Stimulated activated CD8-positive, alpha-beta memory T cell treated with anti-CD3 and anti-CD28 coated beads, Interleukin-2, amount 100 ng/mL, for 48 hours (primary cell): ENCODE data around the gene SMIM17.
A peak's percentile ranks its signal among the peaks of the same experiment; 100 is the strongest.

ENCODE experiments used
- DNase-seq, 2 donors: peaks; one replicate each; pipeline ENCODE4 v3.0.0-alpha.2; 2020; ENCODE audit warnings: low read depth in 2 of 2

SMIM17 gene

DNA sequence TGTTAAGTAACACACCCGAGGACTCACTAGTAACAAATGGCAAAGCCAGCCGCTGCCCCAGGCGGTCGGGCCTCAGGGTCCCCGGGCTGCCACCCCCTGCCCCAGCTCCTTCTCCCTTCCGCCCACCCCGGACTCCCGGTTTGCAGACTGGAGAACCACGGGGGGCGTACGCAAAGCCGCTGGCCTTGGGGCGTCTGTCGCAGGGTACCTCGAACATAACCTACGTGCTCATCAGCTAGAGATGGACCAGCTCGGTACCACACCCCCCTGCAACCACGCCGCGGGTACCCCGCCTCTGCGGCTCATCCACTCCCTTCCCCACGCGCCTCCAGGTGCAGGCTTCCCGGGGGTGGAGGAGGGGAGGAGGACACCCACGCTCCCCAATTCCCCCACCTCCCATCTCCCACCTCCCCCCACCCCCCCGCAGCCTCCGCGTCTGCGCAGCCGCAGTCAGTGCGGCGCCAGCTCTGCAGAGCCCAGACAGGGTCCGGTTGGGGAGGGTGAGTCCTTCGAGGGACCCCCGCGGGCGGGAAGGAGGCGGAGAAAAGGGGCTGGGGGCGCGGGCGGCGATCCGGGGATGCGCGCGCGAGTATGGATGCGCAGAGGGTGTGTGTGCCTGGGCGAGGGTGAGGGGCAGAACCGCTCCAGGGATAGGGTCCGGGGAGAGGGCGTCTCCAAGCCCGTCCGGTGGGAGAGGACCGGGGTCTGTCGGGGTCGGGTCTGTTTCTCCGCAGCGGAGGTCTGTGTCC is at the start of gene SMIM17:
SMIM17 (plus strand) TSS at position 449 of the 749 bp plus-strand sequence. CDS start 2,509 bp downstream, outside the sequence.
- DNase-seq, result no peak

GRCh38 chr19:56594446-56594782 is 48.5 kb upstream of the SMIM17 start:
- no peak for DNase-seq

DNA sequence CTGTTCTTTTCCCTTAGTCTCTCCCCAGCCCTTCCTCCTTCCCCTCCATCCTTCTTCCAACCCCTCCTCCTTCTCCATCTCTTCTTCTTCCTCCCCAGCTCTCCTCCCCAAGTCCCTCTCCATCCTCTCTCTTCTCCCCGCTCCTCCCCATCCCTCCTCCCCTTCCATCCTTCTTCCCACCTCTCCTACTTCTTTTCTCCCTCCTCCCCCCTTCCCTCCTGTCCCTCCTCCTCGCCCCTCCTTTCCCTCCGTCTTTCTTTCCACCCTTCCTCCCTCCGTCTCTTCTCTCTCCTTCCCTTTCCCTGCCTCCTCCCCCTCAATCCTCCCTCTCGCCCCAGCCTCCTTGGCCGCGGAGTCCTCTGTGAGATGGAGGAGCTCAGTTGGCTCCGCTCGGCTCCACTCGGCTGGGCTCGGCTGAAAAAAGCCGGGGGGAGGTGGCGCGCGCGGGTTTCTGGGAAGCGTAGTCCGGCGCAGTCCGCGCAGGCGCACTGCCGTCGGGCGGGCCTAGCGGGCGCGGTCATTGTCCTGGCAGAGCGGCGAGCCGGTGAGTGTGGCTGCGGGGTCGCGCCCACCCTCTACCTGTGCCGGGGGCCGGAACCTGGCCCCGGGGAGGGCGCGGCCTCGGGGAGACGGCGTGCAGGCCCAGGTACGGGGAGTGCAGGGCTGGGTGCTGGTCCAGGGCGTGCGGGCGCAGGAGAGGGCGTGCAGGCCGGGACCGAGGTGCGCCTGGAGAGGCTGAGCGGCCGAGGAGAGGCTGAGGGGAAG is 48.0 kb upstream of the SMIM17 start, which contains the start of gene ZNF71:
ZNF71 (plus strand) TSS at position 520 of the 765 bp plus-strand sequence. CDS start 6,257 bp downstream, outside the sequence.
- peak; percentile 80 to 90 for DNase-seq

DNA sequence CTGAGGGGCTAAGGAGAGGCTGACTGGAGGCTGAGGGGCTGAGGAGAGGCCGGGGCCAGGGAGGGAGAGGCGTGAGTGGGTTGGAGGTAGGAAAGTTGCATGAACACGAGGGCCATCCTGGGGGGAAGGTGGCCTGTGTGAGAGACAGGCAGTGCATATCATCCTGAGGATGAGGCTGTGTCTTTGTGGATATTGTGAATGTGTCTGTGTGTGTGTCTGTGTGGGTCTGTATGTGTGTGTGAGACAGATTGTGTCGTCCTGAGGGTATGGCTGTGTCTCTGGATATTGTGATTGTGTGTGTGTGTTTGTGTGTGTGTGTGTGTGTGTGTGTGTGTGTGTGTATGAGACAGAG is 47.4 kb upstream of the SMIM17 start:
- peak in 1 of 2 donors; percentile 6 for DNase-seq

- no peak for DNase-seq
These were observed 46.3 kb upstream of the SMIM17 start for GRCh38 chr19:56596676-56597075.

GRCh38 chr19:56597696-56598095 is 45.3 kb upstream of the SMIM17 start:
- no peak for DNase-seq

GRCh38 chr19:56601375-56601774 is 41.6 kb upstream of the SMIM17 start:
- no peak for DNase-seq

- DNase-seq, result no peak
These were observed 39.1 kb upstream of the SMIM17 start for GRCh38 chr19:56603829-56604228.

DNA sequence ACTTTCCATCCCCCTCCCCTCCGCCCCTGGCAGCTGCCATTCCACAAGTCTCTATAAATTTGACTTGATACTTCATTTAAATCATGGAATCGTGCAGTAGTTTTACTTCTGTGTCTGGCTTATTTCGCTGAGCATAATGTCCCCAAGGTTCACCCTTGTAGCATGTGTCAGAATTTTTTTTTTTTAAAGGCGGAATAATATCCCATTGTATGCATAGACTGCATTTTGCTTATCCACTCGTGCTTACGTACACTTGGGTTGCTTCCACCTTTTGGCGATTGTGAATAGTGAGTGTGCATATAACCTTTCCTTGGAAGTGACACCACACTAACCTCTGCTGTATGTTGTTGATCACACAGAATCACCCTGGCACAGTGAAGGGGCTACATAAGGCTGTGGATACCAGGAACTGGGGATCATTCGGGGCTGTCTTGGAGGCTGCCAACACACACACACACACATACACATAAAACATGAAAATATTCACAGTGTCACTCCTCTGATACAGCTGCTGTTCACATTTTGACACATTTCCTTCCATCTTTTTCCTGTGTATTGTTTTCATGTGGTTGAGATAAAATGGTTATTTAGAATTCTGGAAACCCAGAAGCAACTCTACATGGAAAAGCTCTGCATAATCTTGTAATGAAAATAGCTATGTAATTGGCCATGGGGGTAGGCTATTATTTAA is 34.5 kb upstream of the SMIM17 start:
- no peak for DNase-seq

DNA sequence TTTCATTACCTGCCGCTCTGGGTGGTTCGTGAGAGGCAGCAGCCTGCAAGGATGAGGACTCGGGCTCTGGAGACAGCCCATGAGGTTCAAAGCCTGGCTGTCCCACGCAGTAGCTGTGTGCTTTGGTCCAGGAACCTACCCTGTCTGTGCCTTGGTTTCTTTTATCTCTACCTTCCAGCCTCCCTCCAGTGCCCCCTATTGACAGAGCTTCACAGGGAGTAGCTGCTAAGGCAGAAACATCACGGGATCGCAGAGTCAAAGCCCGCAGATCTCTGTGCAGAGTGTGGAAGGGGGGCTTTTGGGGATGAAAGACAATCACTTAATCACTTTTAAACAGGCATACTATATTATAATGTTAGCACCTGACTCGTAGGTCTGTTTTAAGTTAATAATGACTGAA is 31.7 kb upstream of the SMIM17 start:
- no peak for DNase-seq

DNA sequence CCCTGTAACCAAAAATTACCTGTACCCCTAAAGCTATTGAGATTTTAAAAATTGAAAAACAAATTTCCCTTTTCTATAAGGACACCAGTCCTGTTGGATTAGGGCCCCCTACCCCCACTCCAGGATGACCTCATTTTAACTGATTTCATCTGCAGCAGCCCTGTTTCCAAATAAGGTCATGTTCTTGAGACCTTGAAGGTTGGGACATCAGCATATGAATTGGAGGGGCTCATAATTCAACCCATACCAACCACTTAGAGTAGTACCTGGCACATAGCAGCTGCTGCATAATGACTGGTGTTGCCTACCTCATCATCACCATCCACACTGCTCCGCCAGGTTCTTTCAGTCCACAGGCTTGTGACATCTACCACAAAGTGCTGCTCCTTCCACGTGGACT is 30.2 kb upstream of the SMIM17 start:
- DNase-seq, result no peak

DNA sequence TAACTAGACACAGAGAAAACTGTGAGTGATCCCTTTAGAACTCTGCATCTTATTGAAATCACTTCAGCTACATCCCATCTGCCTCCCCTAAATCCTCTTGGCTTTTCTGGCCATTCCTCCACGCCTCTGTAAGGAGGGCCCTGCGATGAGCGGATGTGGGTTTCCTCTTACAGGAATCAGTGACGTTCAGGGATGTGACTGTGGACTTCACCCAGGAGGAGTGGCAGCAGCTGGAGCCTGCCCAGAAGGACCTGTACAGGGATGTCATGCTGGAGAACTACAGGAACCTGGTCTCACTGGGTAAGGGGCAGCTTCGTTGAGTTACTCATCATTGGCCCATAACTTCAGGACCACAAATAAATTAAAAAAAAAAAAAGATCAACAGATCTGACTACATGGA is 29.3 kb upstream of the SMIM17 start:
- no peak for DNase-seq

DNA sequence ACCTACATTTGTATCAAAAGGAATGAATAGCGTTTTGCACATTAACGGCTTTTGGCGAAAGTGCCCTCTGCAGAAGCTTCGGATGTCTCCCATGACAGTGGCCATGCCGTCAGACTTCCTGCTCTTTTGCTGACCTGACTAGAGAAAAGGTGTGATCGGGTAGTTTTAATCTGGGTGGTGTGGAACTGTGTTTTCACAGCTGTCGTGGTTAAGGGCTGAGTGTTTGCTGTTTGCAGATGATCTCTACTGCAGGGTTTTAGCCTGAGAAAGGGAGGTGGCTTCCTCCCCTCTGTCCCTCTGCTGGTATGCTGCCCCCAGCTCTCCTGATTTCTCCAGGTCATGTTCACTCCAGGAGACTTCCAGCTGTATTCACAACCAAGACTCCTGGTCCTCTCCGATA is 25.4 kb upstream of the SMIM17 start:
- DNase-seq, result no peak

GRCh38 chr19:56619121-56619520 is 23.8 kb upstream of the SMIM17 start:
- DNase-seq, result no peak

- no peak for DNase-seq
These were observed 20.6 kb upstream of the SMIM17 start for GRCh38 chr19:56622374-56622773.

- DNase-seq, result no peak
These were observed 20.0 kb upstream of the SMIM17 start for GRCh38 chr19:56623006-56623405.

- no peak for DNase-seq
These were observed 17.3 kb upstream of the SMIM17 start for GRCh38 chr19:56625708-56626107.

- DNase-seq, result no peak
These were observed 9.9 kb upstream of the SMIM17 start for GRCh38 chr19:56633021-56633420.

DNA sequence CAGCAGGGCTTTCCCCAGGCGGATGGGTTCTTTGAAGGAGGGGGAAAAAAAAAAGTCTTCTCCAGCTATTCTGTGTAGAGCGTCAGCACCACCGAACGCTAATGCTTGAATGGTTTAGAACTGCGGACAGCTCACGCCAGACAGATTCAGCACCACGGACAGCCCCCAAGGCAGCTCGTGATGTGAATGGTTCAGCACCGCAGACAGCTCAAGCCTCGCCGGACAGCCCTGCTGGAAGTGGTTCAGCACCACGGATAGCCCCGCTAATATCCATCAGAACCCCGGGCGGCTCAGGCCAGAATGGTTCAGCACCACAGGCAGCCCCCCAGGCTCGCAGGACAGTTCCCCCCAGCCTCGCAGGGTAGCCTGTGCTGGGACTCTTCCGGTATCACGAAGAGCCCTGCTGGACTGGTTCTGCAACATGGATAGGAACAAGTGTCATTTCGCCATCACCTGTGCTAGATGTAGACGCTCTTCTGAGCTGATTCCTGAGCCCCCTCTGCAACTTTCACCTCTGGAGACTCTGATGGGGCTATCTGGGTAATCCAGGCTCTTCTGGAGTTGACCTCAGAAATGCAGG is 4.9 kb upstream of the SMIM17 start:
- DNase-seq, result peak; percentile 28 to 37

GRCh38 chr19:56639217-56639616 is 3.7 kb upstream of the SMIM17 start:
- DNase-seq, result no peak

- no peak for DNase-seq
These were observed 549 bp downstream of the SMIM17 start for GRCh38 chr19:56643460-56643955.

- DNase-seq, result no peak
These were observed 11.2 kb downstream of the SMIM17 start for GRCh38 chr19:56654151-56654550.
